GM18511 (cell line): Measurements from ENCODE around the gene LGR6.
"Not testable (repeated sequence)": the region's sequence is repeated elsewhere in the genome, so short reads cannot be mapped to it uniquely, and the experiment has no call there.

Experiments used
- ATAC-seq: cut with Tn5 transposase; IDR thresholded peaks from one replicate; pipeline ENCODE4 v1.9.1; 2021; ENCODE audit warnings: mild to moderate bottlenecking, moderate library complexity; ENCODE audit not compliant: unreplicated experiment

Gene LGR6

GRCh38 chr1:202317941-202318925 lies 124.6 kb downstream of the LGR6 start:
- no peak for ATAC-seq

- no peak for ATAC-seq
These were observed 125.9 kb downstream of the LGR6 start for GRCh38 chr1:202319381-202320080.

- ATAC-seq, result no peak
These were observed 126.4 kb downstream of the LGR6 start for GRCh38 chr1:202320081-202320405.

GRCh38 chr1:202323731-202324130 lies 130.1 kb downstream of the LGR6 start:
- ATAC-seq, result no peak

- ATAC-seq, result no peak
These were observed 131.0 kb downstream of the LGR6 start for GRCh38 chr1:202324646-202325045.

- no peak for ATAC-seq
These were observed 136.3 kb downstream of the LGR6 start for GRCh38 chr1:202329891-202330290.

GRCh38 chr1:202333861-202334260 lies 140.3 kb downstream of the LGR6 start:
- no peak for ATAC-seq

- ATAC-seq, result no peak
These were observed 150.2 kb downstream of the LGR6 start for GRCh38 chr1:202343652-202344349.

GRCh38 chr1:202348005-202348508 lies 154.5 kb downstream of the LGR6 start:
- ATAC-seq, result no peak

- peak; percentile 96 for ATAC-seq
These were observed 155.1 kb downstream of the LGR6 start, which contains the start of gene PPP1R12B for GRCh38 chr1:202348509-202349205. PPP1R12B (plus strand) TSS chr1:202348699; CDS start chr1:202348852, 153 bp downstream.

GRCh38 chr1:202349206-202349928 lies 155.8 kb downstream of the LGR6 start:
- peak; percentile 3 for ATAC-seq

- ATAC-seq, result no peak
These were observed 158.1 kb downstream of the LGR6 start for GRCh38 chr1:202351725-202352124.

GRCh38 chr1:202352583-202353197 lies 159.1 kb downstream of the LGR6 start:
- not testable (repeated sequence) for ATAC-seq

- ATAC-seq, result no peak
These were observed 162.4 kb downstream of the LGR6 start for GRCh38 chr1:202355944-202356553.

GRCh38 chr1:202357506-202357905 lies 163.9 kb downstream of the LGR6 start:
- ATAC-seq, result no peak

GRCh38 chr1:202361224-202361623 lies 167.6 kb downstream of the LGR6 start:
- ATAC-seq, result no peak

GRCh38 chr1:202361701-202362100 lies 168.1 kb downstream of the LGR6 start:
- no peak for ATAC-seq

GRCh38 chr1:202362212-202362611 lies 168.6 kb downstream of the LGR6 start:
- no peak for ATAC-seq
